B cell (primary cell): ENCODE data around the gene DLG2.

Experiments
- CTCF ChIP-seq: fragments of 200-600 bp; IDR thresholded peaks from one replicate; pipeline ENCODE4 v1.8.0; 2022; ENCODE audit warnings: antibody characterized with exemption, mild to moderate bottlenecking
- EZH2 ChIP-seq: IDR thresholded peaks from 2 replicates; pipeline ENCODE4 v1.6.1; 2012; ENCODE audit warnings: borderline replicate concordance, low read depth, mild to moderate bottlenecking, moderate library complexity, low read length; ENCODE audit not compliant: insufficient read depth, poor library complexity, severe bottlenecking

GRCh38 chr11:84255483-84255882, 1371.7 kb downstream of the DLG2 start:
- no peak for TF ChIP-seq CTCF
- no peak for TF ChIP-seq EZH2
